Fibroblast of skin of left biceps (primary cell): ENCODE results near the gene TRIM69.
"Not testable (repeated sequence)": the region's sequence is repeated elsewhere in the genome, so short reads cannot be mapped to it uniquely, and the experiment has no call there.

Source experiments
- DNase-seq, 2 experiments: peaks; one replicate each; pipeline ENCODE4 v3.0.0-alpha.2; 2013; ENCODE audit warnings: low read depth in 2 of 2

Gene TRIM69

DNA sequence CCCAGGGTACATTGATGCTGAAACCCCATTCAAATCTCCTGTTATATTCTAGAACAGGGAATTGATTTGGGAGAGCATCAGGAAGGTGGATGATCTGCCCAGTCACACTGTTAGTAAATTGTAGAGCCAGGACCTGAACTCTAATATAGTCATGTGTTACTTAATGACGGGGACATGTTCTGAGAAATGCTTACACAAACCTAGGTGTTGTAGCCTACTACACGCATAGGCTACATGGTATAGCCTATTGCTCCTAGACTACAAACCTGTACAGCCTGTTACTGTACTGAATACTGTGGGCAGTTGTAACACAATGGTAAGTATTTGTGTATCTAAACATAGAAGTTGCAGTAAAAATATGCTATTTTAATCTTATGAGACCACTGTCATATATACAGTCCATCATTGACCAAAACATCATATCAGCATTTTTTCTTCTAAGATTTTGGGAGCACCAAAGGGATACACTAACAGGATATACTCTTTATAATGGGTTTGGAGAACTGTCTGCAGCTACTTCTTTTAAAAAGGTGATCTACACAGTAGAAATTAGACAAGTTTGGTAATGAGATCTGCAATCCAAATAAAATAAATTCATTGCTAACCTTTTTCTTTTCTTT is 19.2 kb upstream of the TRIM69 start:
- no peak for DNase-seq

DNA sequence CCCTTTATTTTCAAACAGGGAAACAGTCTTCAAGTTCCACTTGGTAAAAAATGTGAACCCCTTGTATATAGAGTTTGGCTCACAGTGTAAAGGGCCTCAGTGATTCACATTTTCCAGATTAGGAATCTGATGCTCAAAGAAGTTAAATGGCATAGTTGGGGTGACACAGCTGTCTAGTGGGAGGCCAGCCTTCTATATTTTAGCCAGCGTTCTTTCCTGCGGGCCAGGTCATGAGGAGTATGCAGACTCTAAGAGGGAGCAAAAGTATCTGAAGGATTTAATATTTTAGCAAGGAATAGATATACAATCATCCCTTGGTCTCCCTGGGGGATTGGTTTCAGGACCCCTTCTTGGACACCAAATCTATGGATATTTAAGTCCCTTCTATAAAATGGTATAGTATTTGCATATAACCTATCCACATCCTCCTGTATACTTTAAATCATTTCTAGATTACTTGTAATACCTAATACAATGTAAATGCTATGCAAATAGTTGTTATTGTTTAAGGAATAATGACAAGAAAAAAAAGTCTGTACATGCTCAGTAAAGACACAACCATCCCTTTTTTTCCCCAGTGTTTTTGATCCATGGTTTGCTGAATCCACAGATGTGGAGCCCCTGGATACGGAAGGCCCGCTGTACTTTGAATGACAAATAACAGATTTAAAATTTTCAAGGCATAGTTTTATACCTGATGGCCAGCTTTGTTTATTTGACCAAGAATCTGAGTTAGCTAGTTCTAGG is 18.0 kb upstream of the TRIM69 start:
- no peak for DNase-seq

DNA sequence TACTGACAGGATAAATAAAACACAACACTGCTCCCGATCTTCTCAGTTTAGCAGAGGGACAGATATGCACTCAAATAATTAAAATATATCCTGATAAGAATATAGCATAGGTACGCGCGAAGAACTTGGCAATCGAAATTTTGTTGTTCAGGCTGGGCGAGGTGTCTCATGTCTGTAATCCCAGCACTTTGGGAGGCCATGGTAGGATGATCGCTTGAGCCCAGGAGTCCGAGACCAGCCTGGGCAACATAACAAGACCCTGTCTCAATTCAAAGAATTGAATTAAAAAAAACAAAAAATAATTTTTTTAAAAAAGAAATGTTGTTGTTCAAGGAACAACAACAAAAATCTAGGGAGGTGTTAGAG is 17.4 kb upstream of the TRIM69 start:
- no peak for DNase-seq

DNA sequence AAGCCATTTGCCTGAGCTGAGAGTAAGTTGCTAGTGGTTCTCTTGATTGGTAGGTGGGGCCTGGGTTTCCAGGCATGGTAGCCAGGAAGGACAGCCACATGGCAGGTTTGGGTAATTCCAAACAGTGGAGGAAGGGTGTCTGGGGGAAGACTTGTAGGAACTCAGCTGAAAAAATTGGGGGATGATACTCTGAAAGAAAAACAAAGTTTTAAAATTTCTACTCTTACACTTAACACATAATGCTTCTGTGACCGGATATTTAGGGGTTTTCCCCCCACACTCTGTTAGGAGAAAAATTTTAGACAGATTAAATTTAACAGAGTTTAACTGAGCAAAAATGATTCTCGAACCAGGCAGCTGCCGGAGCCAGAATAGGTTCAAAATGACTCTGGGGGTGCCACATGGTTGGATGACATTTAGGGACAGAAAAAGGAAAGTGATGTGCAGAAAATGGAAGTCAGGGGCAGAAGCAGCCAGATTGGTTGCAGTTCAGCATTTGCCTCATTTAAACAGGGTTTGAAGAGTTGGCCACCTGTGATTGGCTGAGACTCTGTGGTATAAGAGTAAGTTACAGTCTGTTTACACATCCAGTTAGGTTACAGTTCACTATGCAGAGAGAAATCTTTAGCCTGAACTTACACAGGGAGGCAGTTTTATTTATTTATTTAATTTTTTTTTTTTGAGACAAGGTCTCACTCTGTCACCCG is 16.9 kb upstream of the TRIM69 start:
- DNase-seq, result no peak

DNA sequence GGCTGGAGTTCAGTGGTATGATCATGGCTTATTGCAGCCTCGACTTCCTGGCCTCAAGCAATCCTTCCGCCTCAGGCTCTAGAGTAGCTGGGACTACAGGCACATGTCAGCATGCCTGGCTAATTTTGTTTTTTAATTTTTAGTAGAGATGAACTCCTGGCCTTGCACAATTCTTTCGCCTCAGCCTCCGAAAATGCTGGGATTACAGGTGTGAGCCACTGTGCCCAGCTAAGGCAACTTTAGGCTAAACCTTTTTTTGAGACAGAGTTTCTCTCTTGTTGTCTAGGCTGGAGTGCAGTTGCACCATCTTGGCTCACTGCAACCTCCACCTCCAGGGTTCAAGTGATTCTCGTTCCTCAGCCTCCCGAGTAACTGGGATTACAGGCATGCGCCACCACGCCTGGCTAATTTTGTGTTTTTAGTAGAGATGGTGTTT is 16.3 kb upstream of the TRIM69 start:
- not testable (repeated sequence) for DNase-seq

DNA sequence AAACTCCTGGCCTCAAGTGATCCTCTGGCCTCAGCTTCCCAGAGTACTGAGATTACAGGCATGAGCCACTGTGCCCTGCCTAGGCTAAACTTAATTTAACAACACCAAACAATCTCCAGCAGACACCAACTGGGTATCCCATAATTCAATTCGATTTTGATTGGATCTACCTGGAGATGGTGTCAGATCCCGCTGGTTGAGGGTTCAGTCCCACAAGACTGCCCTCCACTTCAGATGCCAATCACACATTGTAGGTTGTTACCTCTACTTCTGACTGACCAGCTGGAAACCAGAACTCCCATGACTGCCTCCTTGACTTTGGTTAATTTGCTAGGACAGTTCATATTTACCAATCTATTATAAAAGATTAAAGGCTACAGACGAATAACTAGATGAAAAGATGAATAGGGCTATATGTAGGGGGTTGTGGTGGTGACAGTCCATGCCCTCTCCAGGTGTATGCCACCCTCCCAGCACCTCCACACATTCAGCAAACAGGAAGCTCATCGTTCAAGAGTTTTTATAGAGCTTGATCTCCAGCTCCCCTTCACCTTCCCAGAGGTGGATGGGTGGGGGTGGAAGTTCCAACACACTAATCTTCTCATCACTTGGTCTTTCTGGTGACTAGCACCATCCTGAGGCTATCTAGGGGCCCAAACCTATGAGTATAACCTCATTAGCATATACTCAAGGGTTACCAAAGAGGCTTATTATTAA is 15.7 kb upstream of the TRIM69 start:
- DNase-seq, result no peak

DNA sequence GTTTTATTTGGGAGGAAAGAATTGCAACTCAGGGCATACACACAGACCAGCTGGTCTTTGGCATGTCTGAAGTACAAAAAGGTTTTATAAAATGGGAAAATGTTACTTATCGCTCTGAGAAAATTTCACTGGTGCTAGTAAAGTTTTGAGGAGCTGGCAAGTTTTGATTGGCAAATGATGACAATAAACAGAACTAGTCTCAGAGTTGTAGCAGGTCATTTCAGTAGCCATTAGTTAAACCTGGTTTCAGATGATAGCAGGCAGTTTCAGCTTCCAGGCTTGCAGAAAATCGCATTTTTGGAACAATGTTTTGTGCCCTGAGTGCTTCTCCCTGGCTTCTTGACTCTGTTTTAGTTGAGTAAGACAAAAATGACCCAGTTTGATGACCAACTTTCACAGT is 14.3 kb upstream of the TRIM69 start:
- DNase-seq, result no peak

DNA sequence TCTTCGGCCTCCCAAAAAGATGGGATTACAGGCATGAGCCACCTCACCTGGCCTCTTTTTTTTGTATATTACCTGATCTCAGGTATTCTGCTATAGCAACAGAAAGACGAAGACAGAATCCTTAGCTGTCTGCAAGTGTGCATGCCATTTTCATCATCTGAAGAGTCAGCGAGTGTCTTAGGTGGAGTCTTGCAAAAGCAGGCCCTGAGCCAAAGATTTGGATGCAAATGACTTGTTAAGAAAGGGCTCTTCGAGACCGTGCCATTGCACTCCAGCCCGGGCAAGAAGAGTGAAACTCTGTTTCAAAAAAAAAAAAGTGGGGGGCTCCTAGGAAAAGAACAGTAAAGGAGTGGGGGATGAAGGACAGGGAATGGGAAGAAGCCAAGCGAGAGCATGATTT is 10.2 kb upstream of the TRIM69 start:
- DNase-seq, result no peak

DNA sequence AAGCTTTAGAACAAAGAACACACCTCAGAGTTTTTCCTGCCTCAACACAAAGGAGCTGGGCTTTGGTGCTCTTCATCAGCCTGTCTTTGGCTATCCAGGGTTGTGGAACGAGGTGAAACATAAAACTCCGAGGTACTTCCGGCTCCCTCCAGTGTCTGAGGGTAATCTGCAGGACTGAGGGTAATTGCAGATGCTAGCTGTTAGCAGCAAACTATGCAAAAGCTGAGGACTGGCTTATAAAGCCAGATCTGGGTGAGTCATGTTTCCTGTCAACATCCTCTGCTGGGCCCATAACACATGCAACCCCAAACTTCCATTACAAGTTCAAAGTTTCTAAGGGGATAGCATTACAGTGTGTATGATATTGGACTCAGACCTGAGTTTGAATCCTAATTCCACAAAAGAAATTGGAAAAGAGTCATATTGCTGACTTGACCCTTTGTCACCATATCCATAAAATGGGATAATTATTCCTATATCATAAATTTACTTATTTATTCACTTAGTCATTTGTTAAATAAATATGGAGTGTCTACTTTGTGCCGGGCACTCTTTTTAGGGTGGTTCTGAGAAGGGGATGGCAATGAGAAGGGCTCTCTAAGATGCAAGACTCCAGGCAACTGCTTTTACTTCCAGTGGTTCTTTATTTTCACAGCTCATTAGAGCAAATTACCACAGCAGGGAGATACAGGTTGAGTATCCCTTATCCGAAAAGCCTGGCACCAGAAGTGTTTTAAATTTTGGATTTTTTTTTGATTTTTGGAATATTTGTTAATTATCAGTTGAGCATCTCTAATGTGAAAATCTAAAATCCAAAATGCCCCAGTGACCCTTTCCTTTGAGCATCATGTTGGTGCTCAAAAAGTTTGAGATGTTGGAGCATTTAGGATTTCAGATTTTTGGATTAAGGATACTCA is 9.5 kb upstream of the TRIM69 start:
- peak; percentile 80 to 81 for DNase-seq

DNA sequence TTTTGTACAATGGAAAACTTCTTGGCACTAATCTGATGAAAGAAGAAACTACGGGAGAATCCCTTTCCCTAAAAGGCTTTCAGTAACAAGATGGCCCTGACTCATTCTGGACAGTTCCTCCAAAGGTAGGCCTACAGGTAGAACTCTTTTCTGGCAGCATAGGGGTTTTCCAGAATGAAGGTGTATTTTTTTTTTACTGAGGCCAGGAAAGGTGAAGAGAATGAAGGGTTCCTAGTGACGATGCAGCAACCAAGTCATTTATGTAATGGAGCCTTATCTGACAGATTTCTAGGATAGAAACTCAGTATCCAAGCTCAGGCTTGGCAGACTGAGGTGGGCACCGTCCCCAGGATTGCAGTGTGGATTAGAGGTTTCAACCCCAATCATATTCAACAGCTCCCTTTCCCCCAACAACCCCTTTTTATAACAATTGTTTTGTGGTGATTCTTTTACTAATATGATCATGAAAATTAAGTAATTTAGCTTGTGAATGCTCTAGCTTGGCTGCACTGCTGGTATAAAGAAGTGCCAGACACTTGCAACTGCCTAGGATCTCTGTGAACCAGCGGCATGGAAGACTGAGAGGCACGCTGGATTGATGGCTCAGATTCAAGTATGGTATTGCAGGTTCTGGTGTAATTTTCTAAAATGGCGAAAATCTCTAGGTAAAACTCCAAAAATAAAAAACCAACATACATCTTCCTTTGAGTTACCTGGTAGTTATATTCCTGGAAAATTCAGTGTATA is 8.7 kb upstream of the TRIM69 start:
- no peak for DNase-seq

DNA sequence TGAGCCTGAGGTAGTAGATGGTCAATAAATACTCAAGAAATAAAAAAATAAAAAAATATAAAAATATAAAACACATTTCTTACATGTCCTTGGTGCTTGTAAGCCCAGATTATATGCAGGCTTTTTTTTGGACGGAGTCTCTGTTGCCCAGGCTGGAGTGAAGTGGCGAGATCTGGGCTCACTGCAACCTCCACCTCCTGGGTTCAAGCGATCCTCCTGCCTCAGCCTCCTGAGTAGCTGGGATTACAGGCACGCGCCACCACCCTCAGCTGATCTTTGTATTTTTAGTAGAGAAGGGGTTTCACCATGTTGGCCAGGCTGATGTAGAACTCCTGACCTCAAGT is 8.1 kb upstream of the TRIM69 start:
- DNase-seq, result not testable (repeated sequence)

DNA sequence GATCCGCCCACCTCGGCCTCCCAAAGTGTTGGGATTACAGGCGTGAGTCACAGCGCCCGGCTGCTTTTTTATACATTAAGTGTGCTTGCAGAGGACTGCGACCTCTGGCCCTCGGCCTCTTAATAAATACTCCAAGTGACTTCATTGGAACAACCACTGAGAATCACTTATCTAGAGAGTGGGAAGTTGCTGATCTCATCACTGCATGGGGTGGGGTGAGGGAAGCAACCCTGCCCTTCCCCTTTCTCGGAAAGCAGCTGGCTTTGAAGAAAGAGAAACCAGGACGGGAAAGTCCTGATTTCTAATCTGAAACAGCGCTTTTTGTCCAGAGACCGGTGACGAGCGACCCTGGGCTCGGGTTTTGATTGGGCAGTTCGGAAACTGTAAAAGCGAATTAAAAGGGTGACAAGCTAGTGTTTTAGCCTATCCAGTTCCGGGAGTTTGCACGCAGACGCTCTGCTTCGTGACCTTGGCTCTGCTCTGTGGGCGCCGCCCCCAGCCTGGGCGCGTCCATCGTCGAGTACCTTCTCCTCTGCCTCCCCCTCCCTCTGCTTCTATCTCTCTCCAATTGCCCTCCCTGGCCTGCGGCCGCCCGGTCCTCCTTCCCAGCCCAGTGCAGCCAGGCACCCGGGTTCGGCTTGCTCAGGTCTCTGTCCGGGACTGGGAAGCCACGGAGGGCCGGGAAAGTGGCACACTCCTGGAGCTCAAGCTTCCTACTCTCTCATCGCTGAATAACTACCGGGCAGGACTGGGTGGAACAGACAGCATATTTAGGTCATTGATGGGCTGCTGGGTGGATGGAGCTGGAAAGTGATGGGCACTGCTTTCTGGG is 7.5 kb upstream of the TRIM69 start:
- DNase-seq, result peak; percentile 96

DNA sequence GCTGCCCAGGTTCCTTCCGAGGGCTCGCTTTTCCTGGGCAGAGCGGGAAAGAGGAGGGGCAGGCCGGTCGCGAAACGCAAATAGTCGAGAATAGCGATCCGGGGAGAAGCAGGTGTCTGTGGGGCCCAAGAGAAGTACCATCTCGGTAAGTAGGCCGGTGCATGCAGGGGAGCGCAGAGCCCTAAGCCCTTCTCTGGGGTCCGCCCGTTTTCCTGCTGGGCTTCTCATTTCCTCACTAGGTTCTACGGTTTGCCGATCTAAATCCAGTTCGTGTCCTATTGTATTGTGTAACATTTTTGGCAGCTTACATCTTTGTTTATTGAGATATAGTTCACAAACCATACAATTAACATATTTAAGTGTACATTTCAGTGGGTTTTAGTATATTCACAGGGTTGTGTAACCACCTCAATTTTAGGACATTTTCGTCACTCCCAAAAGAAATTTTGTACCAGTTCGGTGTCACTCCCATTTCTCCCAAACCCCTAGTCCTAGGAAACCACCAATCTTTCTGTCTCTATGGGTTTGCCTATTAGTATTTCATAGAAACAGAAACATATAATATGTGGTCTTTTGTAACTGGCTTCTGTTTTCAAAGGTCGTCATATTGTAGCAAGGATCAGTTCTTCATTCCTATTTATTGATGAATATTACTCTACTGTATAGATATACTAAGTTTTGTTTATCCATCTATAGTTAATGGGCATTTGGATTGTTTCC is 6.8 kb upstream of the TRIM69 start:
- DNase-seq, result no peak

DNA sequence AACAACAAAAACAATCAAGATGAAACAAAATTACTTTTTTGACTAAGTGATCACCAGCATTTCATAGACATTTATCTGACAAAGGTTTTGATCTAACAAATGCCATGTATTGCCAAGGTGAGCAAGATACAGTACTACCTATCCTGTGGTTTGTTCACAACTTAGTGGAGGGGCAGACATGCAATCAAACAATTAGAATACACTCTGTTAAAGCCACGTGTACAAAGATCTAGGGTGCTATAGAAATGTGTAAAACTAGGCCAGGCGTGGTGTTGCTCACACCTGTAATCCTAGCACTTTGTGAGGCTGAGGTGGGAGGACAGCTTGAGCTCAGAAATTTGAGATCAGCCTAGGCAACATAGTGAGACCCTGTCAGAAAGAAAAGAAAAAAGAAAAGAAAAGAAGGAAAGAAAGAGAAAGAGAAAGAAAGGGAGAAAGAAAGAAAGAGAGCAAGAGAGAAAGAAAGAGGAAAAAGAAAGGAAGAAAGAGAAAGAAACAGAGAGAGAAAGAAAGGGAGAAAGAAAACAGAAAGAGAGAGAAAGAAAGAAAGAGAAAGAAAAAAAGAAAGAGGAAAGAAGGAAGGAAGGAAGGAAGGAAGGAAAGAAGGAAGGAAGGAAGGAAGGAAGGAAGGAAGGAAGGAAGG is 1.4 kb upstream of the TRIM69 start:
- no peak for DNase-seq

DNA sequence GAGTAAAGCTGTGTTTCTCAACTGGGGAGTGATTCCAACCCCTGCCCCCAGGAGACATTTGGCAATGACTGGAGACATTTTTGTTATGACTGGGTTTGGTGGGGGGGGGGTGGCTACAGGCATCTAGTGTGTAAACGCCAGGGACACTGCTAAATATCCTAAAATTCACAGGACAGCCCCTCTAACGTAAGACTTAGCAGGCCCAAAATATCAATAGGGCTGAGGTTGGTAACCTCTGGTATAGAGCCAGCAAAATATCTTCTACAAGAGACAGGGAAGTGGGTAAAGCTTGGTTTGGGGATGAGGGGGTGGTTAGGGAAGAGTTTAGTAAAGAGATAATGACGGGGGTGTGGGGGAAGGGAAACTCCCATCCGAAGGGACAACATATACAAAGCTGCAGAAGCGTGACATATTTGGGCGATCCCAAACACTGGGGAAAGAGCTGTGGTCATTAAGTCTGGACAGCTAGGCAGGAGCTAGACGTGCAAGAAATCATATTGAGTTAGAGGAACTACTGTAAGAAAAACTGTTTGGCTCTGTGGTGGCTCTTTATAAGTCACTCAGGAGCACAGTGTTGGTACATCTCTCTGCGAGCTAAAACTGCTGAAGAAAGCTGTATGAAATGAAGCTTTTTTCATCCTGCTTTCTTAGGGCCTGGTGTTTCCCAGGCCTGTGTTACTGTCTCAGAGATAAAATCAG is 697 bp upstream of the TRIM69 start:
- DNase-seq, result no peak

DNA sequence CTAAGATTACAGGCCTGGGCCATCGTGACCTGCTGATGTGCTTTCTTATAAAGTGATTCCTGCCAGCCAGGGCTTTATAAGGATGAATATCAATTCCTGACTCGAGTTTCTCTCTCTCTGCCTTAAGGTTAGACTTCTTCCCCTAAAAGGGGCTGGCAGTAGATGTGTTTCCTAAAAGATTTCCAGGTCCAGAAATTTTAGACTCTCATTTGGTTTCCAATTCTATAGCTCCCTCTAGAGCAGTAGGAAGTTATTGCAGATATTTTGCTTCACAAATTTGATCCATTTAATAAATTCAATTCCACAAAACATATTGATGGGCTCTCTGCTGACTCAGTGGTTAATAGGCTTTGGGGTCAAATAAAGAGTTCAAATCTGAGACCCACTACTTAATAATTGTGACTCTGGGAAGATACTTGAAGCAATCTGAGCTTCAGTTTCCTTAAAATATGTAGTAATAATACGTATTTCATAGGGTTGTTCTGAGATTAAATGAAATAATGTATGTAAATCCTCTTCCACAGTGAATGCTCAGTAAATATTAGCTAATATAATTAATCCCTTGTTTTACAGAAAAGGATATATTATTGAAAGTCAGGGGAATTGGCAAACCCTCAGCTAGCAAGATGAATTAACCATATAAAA is 2.1 kb downstream of the TRIM69 start:
- DNase-seq, result peak in 1 of 2 experiments; percentile 30

DNA sequence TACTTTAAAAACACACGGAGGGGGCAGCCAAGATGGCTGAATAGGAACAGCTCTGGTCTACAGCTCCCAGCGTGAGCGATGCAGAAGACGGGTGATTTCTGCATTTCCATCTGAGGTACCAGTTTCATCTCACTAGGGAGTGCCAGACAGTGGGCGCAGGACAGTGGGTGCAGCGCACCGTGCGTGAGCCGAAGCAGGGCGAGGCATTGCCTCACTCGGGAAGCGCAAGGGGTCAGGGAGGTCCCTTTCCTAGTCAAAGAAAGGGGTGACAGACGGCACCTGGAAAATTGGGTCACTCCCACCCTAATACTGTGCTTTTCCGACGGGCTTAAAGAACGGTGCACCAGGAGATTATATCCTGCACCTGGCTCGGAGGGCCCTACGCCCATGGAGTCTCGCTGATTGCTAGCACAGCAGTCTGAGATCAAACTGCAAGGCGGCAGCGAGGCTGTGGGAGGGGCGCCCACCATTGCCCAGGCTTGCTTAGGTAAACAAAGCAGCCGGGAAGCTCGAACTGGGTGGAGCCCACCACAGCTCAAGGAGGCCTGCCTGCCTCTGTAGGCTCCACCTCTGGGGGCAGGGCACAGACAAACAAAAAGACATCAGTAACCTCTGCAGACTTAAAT is 3.0 kb downstream of the TRIM69 start:
- not testable (repeated sequence) for DNase-seq
